HepG2 (cell line): ENCODE measurements around the gene TAF3.

Source experiments
- ASH2L ChIP-seq: fragments of 300-600, 200-600 bp; sonication (generic); IDR thresholded peaks from 2 replicates; pipeline ENCODE4 v1.7.0; 2017; ENCODE audit warnings: low read depth, mild to moderate bottlenecking, moderate library complexity, mixed read lengths, low read length; ENCODE audit not compliant: insufficient read length
- BRD4 ChIP-seq: sonication (generic); formaldehyde crosslinking; IDR thresholded peaks from 2 replicates; pipeline ENCODE4 v1.4.0; 2020; ENCODE audit warnings: missing genetic modification reagents
- CTCF ChIP-seq: sonication (generic); formaldehyde crosslinking; IDR thresholded peaks from 2 replicates; pipeline ENCODE4 v1.5.0; 2020; ENCODE audit warnings: mild to moderate bottlenecking, missing genetic modification reagents, moderate library complexity
- GTF3A ChIP-seq: sonication (generic); formaldehyde crosslinking; conservative IDR thresholded peaks from 2 replicates; pipeline ENCODE4 v1.4.0; 2020; ENCODE audit warnings: mild to moderate bottlenecking, missing genetic modification reagents
- MYC ChIP-seq: sonication (generic); formaldehyde crosslinking; IDR thresholded peaks from 2 replicates; pipeline ENCODE4 v1.9.0; 2021; ENCODE audit warnings: missing genetic modification reagents, borderline replicate concordance
- POLR2A ChIP-seq, 2 experiments: IDR thresholded peaks; 2 replicates each; pipeline ENCODE4 v1.6.1; 2011; ENCODE audit warnings: low read depth in 2 of 2, low read length in 2 of 2, mild to moderate bottlenecking in 1 of 2, moderate library complexity in 1 of 2; ENCODE audit not compliant: insufficient read depth in 1 of 2
- TAF1 ChIP-seq: sonication (generic); formaldehyde crosslinking; IDR thresholded peaks from 2 replicates; pipeline ENCODE4 v1.4.0; 2020; ENCODE audit warnings: missing genetic modification reagents
- TRIM24 ChIP-seq: sonication (generic); formaldehyde crosslinking; IDR thresholded peaks from 2 replicates; pipeline ENCODE4 v1.8.0; 2022; ENCODE audit warnings: mild to moderate bottlenecking, missing genetic modification reagents
- ZNF350 ChIP-seq: sonication (generic); formaldehyde crosslinking; IDR thresholded peaks from 2 replicates; pipeline ENCODE4 v1.4.0; 2020; ENCODE audit warnings: mild to moderate bottlenecking, low read depth, missing genetic modification reagents, borderline replicate concordance
- ZNF580 ChIP-seq: IDR thresholded peaks from 2 replicates; pipeline ENCODE4 v1.6.1; 2016; ENCODE audit warnings: low read depth, borderline replicate concordance
- ZSCAN21 ChIP-seq: sonication (generic); formaldehyde crosslinking; IDR thresholded peaks from 2 replicates; pipeline ENCODE4 v1.8.0; 2022; ENCODE audit warnings: mild to moderate bottlenecking, missing genetic modification reagents, moderate library complexity, borderline replicate concordance
- TF ChIP-seq, protein P1 (sequence below), 2 experiments: fragments of 450-650 bp in 1 of 2; sonication (generic) in 1 of 2; formaldehyde crosslinking in 1 of 2; IDR thresholded peaks; 2 replicates each; pipeline versions ENCODE4 v1.6.1 to v1.8.0; 2016 to 2022; ENCODE audit warnings: antibody characterized with exemption in 1 of 2, mild to moderate bottlenecking in 1 of 2, missing genetic modification reagents in 1 of 2

- TF ChIP-seq, protein P1, sequence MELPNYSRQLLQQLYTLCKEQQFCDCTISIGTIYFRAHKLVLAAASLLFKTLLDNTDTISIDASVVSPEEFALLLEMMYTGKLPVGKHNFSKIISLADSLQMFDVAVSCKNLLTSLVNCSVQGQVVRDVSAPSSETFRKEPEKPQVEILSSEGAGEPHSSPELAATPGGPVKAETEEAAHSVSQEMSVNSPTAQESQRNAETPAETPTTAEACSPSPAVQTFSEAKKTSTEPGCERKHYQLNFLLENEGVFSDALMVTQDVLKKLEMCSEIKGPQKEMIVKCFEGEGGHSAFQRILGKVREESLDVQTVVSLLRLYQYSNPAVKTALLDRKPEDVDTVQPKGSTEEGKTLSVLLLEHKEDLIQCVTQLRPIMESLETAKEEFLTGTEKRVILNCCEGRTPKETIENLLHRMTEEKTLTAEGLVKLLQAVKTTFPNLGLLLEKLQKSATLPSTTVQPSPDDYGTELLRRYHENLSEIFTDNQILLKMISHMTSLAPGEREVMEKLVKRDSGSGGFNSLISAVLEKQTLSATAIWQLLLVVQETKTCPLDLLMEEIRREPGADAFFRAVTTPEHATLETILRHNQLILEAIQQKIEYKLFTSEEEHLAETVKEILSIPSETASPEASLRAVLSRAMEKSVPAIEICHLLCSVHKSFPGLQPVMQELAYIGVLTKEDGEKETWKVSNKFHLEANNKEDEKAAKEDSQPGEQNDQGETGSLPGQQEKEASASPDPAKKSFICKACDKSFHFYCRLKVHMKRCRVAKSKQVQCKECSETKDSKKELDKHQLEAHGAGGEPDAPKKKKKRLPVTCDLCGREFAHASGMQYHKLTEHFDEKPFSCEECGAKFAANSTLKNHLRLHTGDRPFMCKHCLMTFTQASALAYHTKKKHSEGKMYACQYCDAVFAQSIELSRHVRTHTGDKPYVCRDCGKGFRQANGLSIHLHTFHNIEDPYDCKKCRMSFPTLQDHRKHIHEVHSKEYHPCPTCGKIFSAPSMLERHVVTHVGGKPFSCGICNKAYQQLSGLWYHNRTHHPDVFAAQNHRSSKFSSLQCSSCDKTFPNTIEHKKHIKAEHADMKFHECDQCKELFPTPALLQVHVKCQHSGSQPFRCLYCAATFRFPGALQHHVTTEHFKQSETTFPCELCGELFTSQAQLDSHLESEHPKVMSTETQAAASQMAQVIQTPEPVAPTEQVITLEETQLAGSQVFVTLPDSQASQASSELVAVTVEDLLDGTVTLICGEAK (IDR thresholded peaks at IDR 0.05): no peak
- TF ChIP-seq, protein P1 (CRISPR knock-in tag; IDR thresholded peaks at IDR 0.05): no peak; the same call in 1 of the 2 replicates
- TF ChIP-seq ZNF580 (CRISPR knock-in tag) (peak; percentile 88; the same call in 1 of the 2 replicates), BRD4 (no peak), GTF3A (CRISPR knock-in tag) (no peak), ZSCAN21 (CRISPR knock-in tag) (no peak), ZNF350 (CRISPR knock-in tag) (no peak), TAF1 (no peak), TRIM24 (0 out of 2 replicates have a peak, but pooled peaks have one; percentile 64), ASH2L (peak; percentile 77), POLR2A (IDR thresholded peaks at IDR 0.05; ENCODE audit: insufficient read depth in 1 of 2, low read depth in 2 of 2, low read length in 2 of 2) (no peak), CTCF (CRISPR knock-in tag) (no peak), MYC (CRISPR knock-in tag) (no peak)
Observed at GRCh38 chr10:7932301-7933036, 114.2 kb downstream of the TAF3 start.
